OCI-LY1 (cell line): ENCODE results near the gene MACROD2.

Source experiments
- CTCF ChIP-seq: fragments of 200-600 bp; sonication (generic), shearing (Covaris generic); IDR thresholded peaks from 2 replicates; pipeline ENCODE4 v1.5.1; 2017; ENCODE audit warnings: mild to moderate bottlenecking, antibody characterized with exemption, low read length, moderate library complexity, mixed read lengths
- EZH2 ChIP-seq: fragments of 200-600 bp; sonication (generic), shearing (Covaris generic); IDR thresholded peaks from 2 replicates; pipeline ENCODE4 v1.8.0; 2017; ENCODE audit warnings: borderline replicate concordance, mixed run types, mild to moderate bottlenecking, antibody characterized with exemption, low read length, moderate library complexity, mixed read lengths

GRCh38 chr20:14666696-14667095 is 671.4 kb downstream of the MACROD2 start:
- TF ChIP-seq CTCF (no peak), EZH2 (no peak)
